ENCODE results near the gene SPOCK2.
"Not testable (repeated sequence)": the region's sequence is repeated elsewhere in the genome, so short reads cannot be mapped to it uniquely, and the experiment has no call there.

SPOCK2 gene

DNA sequence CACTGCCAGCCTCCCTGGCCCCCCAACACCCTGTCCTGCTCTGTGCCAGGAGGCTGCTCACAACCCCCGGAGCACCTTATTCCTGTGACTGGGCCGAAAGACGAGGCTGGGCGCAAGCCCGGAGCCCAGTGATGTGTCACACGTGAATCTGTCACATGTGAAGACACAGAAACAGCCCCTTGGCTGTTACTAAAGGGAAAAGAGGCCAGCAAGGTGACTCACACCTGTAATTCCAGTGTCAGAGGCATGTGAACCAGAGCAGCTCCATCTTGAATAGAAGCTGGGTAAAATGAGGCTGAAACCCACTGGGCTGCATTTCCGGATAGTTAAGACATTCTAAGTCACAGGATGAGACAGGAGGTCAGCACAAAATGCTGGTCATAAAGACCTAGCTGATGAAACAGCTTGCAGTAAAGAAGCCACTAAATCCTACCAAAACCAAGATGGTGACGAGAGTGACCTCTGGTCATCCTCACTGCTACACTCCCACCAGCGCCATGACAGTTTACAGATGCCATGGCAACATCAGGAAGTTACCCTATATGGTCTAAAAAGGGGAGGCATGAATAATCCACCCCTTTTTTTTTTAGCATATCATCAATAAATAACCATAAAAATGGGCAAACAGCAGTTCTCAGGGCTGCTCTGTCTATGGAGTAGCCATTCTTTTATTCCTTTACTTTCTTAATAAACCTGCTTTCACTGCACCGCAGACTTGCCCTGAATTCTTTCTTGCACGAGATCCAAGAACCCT lies 55.8 kb downstream of the SPOCK2 start:
- DNase-seq (ENCODE audit: low read depth, low spot score), result not testable (repeated sequence)

DNA sequence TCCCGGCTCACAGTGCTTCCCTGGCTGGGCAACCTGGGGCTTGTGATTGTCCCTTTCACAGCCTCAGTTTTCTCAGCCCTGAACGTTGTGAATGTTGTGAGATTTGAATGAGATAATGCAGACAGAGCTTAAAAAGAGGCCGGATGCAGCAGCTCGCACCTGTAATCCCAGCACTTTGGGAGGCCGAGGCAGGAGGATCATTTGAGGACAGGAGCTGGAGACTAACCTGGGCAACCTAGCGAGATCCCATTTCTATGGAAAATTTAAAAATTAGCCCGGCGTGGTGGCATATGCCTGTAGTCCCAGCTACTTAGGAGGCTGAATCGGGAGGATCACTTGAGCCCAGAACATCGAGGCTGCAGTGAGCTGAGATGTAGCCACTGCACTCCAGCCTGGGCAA lies 56.6 kb downstream of the SPOCK2 start:
- no peak for DNase-seq (ENCODE audit: low read depth, low spot score)

DNA sequence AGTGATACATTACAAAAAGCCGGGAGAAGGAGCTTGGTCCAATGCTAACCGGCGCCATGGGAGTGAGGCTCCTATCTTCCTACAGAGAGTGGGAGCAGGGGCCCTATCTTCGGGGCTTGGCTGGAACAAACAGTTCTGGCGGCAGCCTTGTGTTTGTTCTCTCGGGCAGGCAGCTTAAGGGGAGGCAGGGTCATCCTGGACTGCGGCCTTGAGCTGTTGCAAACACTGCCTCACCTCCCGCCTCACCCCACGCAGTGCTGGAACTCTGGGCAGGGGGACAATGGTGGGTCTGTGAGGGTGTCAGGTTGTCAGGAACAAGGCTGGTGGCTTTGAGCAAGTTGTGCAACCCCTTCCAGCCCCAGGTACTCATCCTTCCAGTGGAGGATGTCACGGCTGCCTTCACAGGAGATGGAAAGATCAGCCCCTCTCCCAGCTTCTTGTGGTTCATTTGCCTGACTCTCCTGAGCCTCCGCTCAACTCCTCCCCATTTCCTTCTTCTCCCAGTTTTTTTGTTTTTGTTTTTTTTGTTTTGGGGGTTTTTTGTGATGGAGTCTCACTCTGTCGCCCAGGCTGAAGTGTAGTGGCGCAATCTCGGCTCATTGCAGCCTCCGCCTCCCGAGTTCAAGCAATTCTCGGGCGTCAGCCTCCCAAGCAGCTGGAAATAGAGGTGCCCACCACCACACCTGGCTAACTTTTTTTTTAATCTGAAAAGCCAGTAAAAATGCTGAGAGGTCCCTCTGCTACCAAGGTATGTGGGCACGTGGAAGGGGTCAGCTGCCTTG lies 57.4 kb downstream of the SPOCK2 start:
- no peak for DNase-seq (ENCODE audit: low read depth, low spot score)

DNA sequence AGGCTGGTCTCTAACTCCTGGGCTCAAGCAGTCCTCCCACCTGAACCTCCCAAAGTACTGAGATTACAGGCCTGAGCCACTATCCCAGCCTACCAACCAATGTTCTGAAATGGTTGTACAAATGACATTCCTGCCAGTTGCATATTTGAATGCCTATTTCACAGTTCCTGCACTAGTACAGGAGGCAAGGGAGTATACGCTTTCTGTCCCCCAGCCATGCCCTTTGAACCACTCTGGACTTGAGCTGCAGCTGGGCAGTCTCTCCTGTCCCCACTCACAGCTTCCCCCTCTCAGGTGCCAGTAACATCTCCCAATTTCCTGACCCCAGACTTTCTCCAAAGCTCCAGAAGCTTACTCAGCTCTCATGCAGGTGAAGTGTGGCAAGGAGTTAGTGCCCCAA lies 58.9 kb downstream of the SPOCK2 start:
- DNase-seq (ENCODE audit: low read depth, low spot score), result no peak

DNA sequence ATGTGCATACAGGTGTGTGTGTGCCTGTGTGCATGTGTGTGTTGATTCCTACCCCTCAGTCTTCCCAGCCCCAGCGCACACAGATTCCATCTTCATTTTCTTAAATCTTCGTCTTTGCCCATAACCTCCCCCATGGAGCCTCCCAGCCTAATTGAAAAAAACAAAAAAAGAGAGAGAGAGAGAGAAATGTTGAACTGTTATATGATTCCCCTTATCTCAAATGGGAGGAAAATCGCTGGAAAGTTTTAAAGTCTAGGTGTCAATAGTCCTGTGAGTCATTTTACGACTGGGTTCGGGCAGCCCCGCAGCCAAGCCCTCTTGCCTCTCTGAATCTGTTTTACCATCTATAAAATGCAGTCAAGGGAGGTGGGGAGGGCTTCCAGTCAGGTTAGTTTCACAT lies 60.9 kb downstream of the SPOCK2 start:
- no peak for DNase-seq (ENCODE audit: low read depth, low spot score)

DNA sequence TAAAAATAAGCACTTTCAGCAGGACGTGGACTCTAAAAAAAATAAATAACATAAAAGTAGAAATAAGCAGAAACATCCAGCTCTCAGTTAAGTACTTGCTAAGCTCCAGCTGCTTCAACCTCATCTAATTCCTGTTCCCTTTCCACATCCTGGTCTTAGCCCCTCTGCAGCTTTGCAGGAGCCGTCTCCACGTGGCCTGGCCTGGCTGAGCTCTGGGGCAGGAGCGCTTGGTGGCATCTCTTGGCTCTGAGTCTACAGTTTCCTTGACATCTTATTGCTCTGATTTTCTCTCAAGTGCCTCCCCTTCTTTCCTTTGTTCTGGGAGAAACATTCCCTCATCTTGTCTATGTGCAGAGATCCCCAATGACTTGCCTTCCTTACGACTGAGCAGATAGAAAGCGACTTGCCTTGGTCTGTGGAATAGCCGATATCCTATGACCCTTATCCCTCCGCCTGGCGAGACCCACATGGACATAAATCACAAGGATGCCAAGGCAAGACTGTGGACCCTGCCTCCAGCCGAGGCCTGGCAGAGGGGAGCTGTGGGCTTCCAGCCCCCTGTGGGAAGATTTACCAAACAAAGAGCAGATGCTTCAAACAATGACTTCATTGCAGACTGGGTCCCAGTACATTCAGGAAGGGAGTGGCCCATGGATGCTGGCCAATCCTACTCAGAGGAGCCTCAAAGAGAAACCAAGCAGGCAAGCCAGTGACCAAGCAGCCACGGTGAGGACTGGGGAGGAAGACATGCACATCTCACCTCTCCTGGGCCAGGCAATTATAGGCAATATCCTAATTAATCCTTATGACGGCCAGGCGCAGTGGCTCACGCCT lies 61.9 kb downstream of the SPOCK2 start:
- DNase-seq (ENCODE audit: low read depth, low spot score), result no peak

DNA sequence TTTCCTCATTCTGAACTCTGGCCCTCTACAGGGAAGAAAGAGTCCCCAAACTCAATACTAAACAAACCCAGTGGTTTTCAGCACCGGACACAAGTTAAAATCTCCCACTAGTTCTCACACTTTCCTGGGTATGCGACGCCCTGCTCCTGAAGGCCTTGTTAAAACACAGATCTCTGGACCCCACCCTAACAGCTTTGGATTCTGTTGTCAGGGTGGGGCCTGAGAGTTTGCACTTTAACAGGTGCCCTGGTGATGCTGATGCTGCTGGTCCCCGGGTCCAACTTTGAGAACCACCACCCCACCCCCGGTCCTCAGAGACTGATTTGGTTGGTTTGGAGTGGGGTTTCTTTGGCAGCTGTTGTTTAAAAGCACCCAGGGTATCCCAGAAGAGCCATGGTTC lies 62.5 kb downstream of the SPOCK2 start:
- no peak for DNase-seq (ENCODE audit: low read depth, low spot score)

DNA sequence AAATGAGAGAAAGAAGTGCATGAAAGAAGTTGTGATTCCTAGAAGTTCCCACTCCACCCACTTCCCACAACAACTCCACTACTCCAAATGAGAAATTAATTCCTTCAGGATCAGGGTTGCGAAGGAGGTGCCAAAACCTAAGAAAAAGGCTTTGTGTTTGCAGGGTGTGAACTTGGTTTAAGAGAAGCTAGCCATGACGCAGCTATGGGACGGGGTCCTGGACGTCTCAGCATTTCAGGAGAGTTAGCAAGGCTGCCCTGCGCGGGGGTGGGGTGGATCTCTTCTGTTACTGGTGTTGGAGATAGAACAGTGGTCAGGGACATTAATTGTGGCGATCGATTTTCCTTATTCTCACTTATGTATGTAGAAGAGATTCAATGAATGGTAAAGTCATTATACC lies 63.0 kb downstream of the SPOCK2 start:
- DNase-seq (ENCODE audit: low read depth, low spot score), result no peak

DNA sequence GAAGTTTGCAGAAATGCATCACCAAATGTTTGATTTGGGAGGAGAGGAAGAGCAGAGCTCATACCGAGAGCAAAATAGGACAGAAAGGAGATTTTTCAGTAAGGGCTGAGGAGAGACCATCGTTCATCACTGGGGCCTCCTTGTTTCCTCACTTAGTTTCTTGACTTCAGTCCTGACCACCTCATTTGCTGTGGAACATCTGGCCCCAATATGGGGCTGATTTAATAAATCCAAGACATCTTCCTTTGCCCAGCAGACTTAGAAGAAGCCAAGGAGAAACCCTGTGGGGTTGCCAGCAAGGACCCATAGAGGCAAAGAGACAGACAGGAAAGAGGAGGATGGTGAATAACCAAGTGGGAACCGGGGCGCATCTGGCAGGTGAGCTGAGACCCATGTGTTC lies 63.8 kb downstream of the SPOCK2 start:
- DNase-seq (ENCODE audit: low read depth, low spot score), result no peak

DNA sequence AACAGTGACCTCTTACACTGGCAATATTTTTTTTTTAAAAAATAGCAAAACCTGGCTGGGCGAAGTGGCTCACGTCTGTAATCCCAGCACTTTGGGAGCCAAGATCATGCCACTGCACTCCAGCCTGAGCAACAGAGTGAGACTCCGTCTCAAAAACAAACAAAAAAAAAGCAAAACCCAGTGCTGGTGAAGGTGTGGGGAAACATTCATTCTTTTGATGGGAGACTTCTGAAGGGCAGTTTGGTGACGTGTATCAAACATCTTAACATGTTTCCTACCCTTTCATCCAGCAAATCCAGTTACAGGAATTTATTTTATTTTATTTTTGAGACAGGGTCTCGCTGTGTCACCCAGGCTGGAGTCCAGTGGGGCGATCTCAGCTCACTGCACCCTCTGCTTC lies 66.1 kb downstream of the SPOCK2 start:
- DNase-seq (ENCODE audit: low read depth, low spot score), result no peak

DNA sequence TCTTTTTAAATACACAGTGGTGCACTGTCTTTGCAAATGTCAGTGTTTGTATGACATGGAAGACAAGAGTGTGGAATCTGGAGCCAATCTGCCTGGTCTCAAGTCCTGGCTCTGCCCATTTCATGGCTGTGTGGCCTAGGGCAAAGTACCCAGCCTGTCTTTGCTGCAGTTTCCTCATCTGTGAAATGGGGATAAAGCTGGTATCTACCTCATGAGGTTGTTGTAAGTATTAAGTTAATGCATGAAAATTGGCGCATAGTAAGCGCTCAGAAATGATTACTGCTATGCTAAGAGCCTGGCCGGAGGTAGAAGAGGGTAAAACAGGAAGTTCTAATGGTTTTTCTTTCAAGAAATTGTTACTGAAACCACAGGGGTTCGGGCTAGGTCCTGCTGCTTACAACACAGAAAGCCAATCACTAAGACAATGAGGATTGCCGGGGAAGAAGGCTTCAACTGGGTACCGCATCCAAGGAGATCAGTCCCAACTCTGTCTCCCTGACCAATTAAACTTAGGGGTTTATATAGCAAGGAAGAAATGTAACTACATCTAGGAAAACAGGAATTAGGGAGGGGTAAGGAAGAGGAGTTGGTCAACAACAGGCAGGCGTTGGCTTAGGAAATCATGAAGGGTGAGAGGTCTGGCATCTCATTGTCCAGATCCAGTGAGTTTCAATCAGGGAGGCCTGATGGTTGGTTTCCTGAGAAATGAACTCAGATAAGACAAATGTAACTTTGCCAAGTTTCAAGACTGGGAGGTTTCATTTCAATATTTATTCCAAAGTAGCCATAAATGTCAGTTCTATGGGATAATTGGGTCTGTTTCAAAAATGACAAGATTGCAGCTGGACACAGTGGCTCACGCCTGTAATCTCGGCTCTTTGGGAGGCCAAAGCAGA lies 67.2 kb downstream of the SPOCK2 start:
- no peak for DNase-seq (ENCODE audit: low read depth, low spot score)

DNA sequence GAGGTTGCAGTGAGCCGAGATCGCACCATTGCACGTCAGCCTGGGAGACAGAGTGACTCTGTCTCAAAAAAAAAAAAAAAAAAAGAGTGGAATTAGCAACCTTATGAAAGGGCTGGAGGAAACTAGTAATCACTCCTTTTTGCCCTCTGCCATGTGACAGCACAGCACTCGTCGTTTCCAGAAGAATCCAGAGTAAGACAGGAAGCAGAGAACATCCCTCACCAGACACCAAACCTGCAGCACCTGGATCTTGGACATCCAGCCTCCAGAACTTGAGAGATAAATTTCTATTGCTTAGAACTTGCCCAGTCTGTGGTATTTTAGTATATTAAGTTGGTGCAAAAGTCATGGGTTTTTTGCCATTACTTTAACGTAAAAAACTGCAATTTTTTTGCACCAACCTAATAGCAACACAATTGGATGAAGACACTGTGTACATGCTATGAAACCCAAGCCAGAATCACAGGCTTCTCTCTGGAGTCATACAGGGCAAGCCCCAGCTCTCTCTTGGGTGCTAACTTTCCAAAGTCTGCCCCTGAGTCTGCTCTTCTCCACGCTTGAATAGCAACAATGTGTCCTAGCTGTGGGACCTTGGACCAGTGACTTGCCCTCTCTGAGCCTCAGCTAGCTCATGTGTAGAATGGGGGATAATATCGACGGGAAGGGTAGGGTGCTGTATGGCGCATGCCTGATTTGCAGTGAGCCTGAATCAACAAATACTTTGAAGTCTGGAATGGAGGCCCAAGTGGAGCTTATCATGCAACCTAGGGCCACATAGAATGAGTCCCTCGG lies 69.1 kb downstream of the SPOCK2 start:
- no peak for DNase-seq (ENCODE audit: low read depth, low spot score)

DNA sequence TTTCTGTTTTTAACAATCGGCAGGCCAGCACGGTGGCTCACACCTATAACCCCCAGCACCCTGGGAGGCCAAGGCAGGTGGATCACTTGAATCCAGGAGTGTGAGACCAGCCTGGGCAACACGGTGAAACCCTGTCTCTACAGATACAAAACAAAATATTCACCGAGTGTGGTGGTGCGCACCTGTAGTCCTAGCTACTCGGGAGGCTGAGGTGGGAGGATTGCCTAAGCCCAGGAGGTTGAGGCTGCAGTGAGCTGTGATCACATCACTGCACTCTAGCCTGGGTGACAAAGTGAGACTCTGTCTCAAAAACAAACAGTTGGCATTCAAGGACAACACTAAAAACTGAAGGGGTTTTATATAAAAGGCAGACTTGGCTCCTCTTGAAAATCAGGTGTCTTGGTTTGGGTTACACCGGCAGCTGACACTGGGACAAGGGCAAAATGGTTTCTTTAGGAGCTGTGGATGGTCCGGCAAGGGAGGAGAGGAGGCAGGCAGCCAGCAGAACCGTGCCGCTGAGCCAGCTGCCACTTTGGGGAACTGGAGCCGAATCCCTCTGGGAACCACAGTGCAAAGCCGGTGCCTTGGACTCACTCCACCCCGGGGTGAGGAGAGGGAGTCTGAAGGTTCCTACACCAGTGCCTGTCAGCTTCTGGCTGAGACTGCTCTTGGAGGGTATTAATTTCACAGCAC lies 71.6 kb downstream of the SPOCK2 start:
- DNase-seq (ENCODE audit: low read depth, low spot score), result no peak

DNA sequence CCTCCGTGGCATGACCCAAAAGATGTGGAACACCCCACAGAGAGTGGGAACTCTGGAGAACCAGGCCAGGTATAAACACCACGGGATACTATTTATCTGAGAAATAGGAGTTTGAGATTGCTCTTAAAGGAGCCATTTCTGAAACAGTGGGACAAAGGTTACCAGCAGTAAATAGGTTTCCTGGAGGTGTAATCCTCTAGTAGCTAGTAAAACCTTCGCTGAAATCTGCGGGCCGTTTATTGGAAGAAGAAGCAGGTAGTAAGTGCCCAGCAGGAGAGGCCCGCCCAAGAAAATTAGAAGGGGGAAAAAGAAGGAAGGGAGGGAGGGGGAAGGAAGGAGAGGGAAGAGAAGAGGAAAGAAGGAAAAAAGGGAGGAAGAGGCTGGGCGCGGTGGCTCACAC lies 72.5 kb downstream of the SPOCK2 start:
- DNase-seq (ENCODE audit: low read depth, low spot score), result no peak

DNA sequence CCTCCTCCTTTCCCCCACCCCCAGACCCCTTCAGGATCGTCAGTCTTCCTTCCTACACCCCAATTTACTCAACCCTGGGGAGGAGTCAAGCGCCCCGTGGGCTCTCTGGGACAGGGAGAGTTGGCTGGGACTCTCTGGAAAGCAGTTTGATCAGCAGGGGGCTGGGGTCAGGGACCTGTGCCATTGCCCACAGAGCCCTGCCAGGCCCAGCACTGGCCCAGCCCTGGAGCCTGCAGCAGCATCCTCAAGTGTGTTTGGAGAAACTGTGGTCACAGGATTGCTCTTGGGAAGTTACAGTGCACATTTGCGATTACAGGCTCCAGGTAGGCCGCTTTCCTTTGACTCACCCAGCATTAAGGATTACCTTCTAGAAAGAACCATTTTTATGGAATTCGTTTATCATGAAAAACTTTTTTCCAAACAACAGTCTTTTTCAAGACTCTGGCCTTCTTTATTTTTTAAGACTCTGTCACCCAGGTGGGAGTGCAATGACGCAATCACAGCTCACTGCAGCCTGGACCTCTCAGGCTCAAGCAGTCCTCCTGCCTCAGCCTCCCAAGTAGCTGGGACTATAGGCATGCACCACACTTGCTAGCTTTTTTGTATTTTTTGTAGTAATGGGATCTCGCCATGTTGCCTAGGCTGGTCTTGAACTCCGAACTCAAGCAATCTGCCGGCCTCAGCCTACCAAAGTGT lies 73.4 kb downstream of the SPOCK2 start:
- no peak for DNase-seq (ENCODE audit: low read depth, low spot score)

DNA sequence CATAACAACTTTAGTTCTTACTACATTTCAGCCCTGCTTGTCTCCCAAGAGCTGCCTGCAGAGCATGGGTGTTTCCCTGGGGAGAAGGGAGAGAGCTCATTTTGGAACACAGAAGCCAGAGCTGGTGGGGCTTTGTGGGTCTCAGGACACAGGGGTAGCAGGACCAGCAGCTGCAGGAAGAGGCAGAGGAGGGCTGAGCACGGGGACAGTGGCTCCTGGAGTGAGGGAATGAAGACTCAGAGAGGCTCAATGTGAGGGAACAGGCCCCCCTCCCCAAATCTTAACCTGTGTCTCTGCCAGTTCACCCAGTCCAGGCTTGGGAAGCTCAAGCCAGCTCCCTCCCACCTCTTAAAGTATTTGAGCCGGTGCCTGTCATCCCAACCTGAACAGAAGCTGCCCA lies 74.2 kb downstream of the SPOCK2 start:
- DNase-seq (ENCODE audit: low read depth, low spot score), result no peak

DNA sequence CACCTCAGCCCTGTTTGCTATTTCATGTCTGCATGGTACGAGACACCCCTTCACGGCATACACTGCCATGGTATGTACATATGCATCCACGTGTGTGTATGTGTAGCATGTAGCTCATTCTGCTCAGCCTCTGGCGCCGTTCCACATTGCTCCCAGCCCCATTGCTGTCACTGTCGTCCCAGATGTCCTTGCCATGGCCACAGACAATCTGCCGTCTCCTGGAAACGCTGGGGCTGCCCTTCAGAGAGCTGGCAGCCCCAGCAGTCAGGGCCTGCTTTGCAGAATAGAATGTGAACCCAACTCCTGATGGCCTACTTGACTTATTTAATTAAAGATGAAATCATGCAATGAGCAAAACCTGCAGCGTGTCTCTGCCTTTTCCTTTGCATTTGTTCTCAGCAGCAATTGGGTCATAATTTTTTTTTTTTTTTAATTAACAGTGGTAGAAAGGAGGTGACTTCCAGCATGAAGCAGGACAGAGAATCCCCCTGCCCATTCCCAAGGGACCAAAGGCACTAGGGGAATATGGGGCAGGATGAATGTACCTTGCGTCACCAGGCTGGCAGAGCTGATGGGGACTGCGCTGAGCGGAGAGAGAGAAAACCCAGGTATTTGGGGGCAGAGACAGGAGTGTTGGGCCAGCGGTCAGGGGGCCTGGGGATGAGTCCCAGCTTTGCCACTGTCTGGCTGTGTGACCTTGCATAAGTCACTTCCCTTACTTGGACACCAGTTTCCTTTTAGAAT lies 75.0 kb downstream of the SPOCK2 start:
- DNase-seq (ENCODE audit: low read depth, low spot score), result no peak

DNA sequence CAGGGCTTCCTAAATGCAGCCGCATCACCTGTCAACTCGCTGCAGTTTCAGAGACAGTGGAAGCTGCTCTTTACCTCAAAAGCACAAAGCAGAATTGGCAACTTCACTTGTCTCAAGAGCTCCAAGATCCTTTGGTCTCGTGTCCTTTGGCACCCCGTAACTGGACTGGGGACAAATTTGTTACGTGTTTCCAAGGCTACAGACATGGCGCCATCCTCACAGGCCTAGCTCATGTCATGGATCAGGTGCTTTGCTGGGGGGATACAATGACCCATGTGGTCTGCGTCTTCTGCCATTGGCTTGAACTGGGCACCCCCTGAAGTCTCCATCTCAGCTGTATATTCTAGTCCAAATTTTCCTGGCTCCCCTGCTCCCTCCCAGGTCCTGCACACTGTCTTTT lies 75.6 kb downstream of the SPOCK2 start:
- DNase-seq (ENCODE audit: low read depth, low spot score), result no peak

Data from activated CD4-positive, CD25-positive, alpha-beta regulatory T cell treated with anti-CD3 and anti-CD28 coated beads, Interleukin-2, amount 50 U/mL, for 16 hours (primary cell).